HL-60/S4 treated with phorbol 12-myristate 13-acetate at 8.2 ng/mL for 4 days and 3 days (cell line): ENCODE data around the gene IDH2.
"Not testable (repeated sequence)": the region's sequence is repeated elsewhere in the genome, so short reads cannot be mapped to it uniquely, and the experiment has no call there.

Experiments
- in situ Hi-C: fragments of 300-500 bp; cut with MboI; formaldehyde crosslinking; loops from 2 replicates; pipeline ENCODE4 v1.15.0; 2022; ENCODE audit warnings: low sequenced_read_pairs

IDH2 gene

GRCh38 chr15:90101969-90102890, at the start of gene IDH2:
Gene IDH2 (minus strand): TSS chr15:90102468. CDS start chr15:90102390, 78 bp downstream.
- in situ Hi-C loops = no loop called here

- in situ Hi-C loops = not testable (repeated sequence)
Measured at GRCh38 chr15:90150551-90150950, 48.3 kb upstream of the IDH2 start.

GRCh38 chr15:90149609-90150340, 47.5 kb upstream of the IDH2 start:
- in situ Hi-C loops = no loop called here

GRCh38 chr15:90146198-90146761, 44.0 kb upstream of the IDH2 start:
- in situ Hi-C loops = not testable (repeated sequence)

GRCh38 chr15:90145761-90146160, 43.5 kb upstream of the IDH2 start:
- in situ Hi-C loops = no loop called here

DNA sequence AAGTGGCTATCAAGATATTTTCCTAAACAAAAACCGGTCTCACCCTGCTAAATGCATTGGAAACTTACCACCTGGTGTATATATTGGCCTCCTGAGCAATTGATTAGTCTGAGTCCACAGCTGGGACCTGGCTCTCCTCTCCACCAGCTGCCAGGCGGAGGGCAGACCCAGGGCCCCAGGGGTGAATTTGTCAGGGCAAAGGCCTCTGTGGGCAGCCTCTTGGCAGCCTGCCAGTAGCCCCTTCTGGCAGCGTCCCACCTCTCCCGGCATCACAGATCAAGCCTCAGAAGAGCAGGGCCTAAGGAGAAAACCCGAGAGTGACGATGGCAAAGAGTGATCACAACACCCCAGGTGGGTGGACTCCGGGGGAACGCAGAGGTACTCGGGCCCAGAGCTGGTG, 43.0 kb upstream of the IDH2 start:
- in situ Hi-C loops = no loop called here

DNA sequence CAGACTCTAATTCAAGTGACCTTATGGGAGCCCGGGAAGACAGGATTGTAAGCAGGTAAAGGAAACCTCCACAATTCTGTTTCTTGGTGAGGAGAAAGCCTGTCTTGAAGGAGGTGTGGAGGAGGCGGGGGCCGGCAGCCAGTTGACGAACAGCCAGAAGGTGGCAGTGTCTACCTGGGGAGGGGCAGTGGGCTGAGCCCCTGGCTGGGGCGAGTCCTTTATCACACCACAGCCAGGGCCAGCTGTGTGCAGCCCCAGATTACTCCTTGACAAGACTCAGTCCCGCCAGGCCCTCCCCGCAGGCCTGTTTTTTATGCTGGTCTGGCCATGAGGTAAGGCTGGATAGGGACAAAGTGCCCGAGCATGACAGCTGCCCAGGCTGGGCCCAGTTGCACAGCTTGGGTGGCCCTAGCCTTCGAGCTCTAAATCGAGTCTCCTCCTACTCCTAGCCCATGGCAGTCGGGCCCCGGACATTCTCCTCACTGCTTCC, 40.9 kb upstream of the IDH2 start:
- in situ Hi-C loops = no loop called here

GRCh38 chr15:90142216-90143165, 40.2 kb upstream of the IDH2 start:
- in situ Hi-C loops = no loop called here

DNA sequence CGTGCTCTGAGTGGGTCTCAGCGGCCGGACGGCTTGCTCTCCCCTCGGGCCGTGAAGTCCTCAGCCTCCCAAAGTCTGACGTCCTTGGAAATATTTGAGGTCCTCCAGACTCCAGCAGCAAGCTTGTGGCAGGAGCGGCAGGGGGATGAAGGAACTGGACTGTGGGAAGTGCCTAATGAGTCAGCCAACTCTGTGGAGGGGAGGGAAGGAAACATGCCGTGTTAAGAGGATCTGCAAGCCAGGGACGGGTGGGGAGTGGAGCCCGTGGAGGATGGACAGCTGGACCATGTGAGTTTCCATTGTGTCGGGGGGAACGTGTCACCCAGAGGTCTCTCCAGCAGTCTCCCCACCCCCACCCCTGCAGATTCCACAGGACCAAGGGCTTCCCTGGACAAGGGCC, 39.4 kb upstream of the IDH2 start:
- in situ Hi-C loops = no loop called here

GRCh38 chr15:90139549-90139948, 37.3 kb upstream of the IDH2 start:
- in situ Hi-C loops = not testable (repeated sequence)

DNA sequence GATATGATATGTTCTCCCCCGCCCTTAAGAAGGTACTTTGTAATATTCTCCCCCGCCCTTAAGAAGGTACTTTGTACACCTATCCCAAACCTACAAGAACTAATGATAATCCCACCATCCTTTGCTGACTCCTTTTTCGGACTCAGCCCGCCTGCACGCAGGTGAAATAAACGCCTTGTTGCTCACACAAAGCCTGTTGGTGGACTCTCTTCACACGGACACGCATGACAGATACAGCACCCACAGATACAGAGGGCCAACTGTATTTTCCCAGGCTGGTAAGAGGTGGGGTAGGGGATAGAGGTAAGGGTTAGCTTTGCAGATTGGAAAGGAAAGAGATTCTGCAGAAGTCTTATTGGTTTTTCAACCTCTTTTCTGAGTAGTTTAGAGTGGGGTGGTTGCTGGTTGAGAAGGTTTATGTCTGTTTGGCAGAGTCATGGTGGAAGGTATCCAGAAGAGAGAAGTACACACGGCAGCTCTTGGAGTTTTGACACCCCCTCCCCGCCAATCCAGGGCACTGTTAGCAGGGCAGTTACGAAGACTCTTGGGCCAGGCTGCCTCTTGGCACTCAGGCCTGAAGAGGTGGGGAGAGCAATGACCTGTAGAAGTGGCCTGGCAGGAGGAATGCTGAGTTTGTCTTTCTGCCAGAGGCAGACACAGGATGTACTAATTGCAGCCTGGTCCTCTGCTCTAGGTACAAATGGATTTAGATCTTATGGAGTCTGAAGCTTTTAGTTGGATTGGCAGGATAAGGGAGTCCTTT, 36.0 kb upstream of the IDH2 start:
- in situ Hi-C loops = no loop called here

DNA sequence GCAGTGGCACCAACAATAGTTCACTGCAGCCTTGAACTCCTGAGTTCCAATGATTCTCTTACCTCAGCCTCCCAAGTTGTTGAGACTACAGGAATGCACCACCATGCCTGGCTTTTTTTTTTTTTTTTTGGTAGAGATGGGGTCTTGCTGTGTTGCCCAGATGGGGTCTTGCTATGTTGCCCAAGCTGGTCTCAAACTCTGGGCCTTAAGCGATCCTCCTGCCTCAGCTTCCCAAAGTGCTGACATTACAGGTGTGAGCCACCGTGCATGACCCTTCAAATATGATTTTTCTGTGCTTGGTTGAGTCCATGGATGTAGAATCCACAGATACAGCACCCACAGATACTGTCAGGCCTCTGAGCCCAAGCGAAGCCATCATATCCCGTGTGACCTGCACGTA, 30.2 kb upstream of the IDH2 start:
- in situ Hi-C loops = no loop called here

DNA sequence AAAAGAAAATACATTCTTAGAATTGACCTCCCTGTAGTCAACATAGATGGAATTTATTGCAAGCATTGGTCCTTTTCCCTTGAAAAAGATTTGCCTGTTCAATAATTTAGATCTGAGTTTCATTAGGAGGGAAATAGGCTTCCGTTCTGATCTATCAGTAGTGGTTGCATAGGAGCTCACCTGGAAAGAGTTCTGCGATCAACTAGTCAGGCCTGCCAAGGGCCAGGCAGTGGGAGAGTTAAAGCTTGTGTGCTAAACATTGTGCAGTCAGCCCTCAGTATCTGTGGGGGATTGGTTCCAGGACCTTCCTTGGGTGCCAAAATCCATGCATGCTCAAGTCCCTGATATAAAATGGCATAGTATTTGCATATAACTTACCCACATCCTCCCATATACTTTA, 29.6 kb upstream of the IDH2 start:
- in situ Hi-C loops = no loop called here

DNA sequence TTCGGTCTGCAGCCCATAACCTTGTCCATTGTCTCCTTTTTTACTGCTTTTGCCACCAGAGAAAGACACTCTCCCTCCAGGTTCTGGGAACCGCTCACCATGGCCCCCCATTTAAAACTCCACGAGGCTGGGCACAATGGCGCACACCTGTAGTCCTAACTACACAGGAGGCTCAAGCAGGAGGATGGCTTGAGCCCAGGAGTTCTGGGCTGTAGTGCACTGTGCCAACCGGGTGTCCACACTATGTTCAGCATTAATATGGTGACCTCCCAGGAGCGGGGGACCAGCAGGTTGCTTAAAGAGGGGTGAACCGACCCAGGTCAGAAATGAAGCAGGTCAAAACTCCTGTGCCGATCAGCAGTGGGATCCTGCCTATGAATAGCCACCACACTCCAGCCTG, 28.0 kb upstream of the IDH2 start:
- in situ Hi-C loops = no loop called here

DNA sequence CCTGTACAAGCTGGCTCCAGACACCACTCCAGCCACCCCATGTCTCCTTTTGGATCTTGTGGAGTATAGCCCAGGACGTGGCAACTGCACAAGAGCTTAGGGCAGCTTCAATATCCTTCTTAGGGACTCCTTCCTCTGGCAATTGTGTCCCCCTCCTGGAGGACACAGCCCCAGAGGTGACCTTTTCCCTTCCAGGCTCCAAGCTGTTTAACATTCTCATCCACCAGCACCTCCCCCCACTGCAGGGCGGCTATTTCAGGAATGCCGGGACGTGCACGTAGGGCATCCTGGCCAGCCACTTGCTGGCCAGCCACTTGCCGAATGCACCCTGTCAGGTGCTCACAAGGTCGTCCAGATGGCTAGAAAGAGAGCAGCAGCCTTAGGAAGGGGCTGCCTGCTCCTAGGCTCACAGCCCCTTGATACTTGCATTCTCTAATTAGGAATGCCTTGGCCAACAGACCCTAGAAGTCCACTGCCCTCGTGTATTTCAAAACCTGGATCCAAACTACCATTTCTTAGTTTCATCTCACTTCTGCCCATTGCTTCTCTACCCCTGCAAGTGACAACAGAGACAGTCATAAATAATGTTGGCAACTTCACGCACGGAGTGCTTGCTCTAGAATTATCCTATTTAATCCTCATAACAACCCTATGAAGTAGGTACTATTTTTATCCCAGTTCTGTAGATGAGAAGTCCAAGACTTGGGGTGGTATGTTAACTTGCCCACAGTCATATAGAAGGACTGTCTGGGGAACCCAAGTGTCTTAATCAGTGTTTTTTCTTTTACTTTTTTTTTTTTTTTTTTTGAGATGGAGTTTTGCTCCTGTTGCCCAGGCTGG, 24.5 kb upstream of the IDH2 start:
- in situ Hi-C loops = no loop called here

DNA sequence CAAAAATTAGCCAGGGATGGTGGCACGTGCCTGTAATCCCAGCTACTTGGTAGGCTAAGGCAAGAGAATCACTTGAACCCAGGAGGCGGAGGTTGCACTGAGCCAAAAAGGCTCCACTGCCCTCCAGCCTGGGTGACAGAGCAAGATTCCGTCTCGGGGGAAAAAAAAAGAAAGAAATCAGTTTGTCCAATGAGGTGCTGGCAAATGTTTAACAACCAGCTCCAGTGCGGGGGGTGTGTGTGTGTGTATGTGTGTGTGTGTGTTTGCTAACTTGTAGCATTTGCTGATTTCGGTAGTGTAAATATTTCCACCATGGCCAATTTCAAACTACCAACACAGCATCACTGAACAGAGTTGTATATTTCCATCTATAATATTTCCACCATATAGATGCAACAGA, 23.8 kb upstream of the IDH2 start:
- in situ Hi-C loops = no loop called here

- in situ Hi-C loops = no loop called here
Measured at GRCh38 chr15:90124507-90124906, 22.2 kb upstream of the IDH2 start.

DNA sequence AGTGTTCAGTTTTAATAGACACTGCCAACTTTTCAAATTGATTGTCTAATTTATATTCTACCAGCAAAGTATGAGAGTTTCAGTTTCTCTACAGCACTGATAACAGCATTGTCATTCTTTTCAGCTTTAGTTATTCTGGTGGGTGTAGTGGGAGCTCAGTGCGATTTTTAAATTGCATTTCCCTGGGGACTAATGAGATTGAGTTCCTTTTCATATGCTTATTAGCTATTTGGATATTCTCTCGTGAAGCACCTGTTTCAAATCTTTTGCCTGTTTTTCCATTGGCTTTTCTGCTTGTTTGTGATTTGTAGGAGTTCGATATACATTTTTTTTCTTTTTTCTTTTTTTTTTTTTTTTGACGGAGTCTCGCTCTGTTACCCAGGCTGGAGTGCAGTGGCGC, 18.8 kb upstream of the IDH2 start:
- in situ Hi-C loops = no loop called here

GRCh38 chr15:90119367-90119766, 17.1 kb upstream of the IDH2 start:
- in situ Hi-C loops = no loop called here
